Measurements from ENCODE around the gene MAGED4. TPM values are rescaled to one million over a fixed set of nuclear protein-coding genes. Genes with fewer than 3 reads are reported as not detected.
"Not testable (repeated sequence)": the region's sequence is repeated elsewhere in the genome, so short reads cannot be mapped to it uniquely, and the experiment has no call there.

Gene MAGED4, protein sequence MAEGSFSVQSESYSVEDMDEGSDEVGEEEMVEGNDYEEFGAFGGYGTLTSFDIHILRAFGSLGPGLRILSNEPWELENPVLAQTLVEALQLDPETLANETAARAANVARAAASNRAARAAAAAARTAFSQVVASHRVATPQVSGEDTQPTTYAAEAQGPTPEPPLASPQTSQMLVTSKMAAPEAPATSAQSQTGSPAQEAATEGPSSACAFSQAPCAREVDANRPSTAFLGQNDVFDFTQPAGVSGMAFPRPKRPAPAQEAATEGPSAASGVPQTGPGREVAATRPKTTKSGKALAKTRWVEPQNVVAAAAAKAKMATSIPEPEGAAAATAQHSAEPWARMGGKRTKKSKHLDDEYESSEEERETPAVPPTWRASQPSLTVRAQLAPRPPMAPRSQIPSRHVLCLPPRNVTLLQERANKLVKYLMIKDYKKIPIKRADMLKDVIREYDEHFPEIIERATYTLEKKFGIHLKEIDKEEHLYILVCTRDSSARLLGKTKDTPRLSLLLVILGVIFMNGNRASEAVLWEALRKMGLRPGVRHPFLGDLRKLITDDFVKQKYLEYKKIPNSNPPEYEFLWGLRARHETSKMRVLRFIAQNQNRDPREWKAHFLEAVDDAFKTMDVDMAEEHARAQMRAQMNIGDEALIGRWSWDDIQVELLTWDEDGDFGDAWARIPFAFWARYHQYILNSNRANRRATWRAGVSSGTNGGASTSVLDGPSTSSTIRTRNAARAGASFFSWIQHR
- 1.3 and 2.8 TPM in 2 replicates for total RNA-seq (2014; rRNA removed; shearing (Covaris generic))
- 2.3 and 3.1 TPM in 2 replicates for polyA plus RNA-seq (2015; cell fraction: cytosol; rRNA removed)
- polyA plus RNA-seq (2015; cell fraction: nucleus; rRNA removed) = 11.2 and 13.3 TPM in 2 replicates

DNA sequence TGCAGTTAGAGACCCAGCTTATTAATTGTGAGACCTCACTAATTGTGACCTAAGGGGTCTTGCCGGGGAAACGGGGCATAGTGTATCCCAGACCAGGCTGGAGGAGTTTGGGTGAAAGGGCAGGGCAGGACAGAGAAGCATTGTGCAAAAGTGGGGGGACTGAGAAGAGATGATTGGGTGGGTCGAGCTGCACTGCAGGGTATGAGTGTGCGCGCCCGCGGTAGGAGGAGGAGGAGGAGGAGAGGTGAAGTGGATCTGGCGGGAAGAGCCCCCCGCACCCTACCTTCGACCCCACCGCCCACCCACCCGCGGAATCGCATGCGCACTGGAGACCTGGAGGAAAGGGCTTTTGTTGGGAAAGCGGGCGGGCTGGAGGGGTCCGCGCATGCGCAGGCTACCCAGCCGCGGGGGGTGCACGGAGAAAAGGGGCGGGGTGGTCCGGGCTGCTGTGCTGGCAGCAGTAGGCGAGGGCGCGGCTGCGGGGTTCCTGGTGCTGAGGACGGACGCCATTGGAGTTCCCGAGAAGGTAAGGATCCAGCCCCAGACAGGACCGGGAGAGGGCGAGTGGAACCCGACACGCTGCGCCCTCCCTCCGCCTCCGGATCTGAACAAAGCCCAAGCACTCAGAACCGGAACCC lies at the start of gene MAGED4:
Gene MAGED4 (plus strand): TSS at position 449 of the 638 bp plus-strand sequence. CDS start 1,035 bp downstream, outside the sequence.
- not testable (repeated sequence) for DNase-seq (ENCODE audit: low read depth)

DNA sequence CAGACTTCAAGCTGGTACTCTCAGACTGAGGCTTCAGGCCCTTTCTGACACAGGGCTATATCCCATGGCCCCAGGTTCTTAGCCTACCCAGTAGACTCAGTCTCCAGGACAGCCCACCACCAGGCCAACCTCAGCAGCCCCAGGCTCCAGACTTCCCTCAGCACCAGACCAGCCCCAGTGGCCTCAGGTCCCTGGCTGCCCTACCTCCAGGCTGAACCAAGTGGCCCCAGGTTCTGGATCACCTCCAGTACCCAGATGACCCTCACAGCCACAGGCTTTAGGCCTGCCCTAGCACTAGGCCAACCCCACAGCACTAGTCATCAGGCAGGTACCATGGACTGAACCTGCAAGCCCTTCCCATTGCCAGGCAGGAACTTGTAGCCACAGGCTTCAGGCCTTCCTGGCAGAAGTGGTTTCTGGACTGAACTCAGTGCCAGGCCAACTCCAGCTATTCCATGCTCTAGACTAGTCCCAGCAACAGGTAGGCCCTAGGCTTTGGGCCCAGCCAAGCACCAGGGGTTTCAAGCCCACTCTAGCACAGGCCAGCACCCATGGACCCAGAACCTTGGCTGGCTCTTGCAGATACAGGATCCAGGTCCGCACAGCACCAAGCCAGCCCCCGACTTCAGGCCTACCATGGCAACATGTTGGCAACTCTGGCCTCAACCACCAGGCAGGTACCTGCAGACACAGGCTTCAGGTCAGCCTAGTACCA lies 45.7 kb upstream of the MAGED4 start:
- DNase-seq (ENCODE audit: low read depth) = no peak

DNA sequence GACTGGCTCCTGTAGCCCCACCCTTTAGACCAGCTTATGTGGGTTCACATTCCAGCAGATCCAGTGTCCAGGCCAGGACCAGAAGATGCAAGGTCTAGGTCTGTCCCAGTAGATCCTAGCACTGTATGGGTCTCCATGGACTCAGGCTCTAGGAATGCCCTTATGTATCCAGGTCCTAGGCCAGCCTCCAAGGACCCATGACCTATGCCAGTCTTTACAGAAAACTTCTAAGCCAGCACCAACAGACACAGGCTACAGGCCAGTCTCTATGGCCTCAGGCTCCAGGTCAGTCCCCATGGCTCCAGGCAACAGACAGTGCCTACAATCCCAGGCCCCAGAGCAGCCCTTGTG lies 45.2 kb upstream of the MAGED4 start:
- DNase-seq (ENCODE audit: low read depth) = no peak

DNA sequence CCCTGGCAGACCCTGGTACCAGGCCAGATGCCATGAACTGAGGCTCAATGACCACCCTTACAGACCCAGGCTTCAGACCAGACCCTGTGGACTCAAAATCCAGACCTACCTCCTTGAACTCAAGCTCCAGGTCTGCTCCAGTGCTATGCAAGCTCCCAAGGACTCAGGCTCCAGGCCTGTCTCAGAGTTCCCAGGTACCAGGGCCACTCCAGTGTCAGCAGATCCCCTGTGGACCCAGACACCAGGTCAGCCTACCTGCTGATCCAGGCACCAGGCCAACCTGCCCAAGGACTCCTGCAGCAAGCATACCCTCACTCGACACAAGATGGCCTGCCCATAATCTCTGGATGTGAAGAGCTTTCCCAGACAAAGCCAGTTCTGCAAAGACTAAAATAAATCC lies 44.7 kb upstream of the MAGED4 start:
- DNase-seq (ENCODE audit: low read depth) = no peak

DNA sequence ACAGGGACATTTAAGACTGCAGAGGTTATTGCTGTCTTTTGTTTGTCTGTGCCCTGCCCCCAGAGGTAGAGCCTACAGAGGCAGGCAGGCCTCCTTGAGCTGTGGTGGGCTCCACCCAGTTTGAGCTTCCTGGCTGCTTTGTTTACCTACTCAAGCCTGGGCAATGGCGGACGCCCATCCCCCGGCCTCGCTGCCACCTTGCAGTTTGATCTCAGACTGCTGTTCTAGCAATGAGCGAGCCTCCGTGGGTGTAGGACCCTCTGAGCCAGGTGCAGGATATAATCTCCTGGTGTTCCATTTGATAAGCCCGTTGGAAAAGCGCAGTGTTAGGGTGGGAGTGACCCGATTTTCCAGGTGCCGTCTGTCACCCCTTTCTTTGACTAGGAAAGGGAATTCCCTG lies 34.0 kb upstream of the MAGED4 start:
- DNase-seq (ENCODE audit: low read depth) = not testable (repeated sequence)

DNA sequence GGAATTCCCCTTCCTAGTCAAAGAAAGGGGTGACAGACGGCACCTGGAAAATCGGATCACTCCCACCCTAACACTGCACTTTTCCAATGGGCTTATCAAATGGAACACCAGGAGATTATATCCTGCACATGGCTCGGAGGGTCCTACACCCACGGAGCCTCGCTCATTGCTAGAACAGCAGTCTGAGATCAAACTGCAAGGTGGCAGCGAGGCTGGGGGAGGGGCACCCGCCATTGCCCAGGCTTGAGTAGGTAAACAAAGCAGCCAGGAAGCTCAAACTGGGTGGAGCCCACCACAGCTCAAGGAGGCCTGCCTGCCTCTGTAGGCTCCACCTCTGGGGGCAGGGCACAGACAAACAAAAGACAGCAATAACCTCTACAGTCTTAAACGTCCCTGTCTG lies 24.5 kb upstream of the MAGED4 start:
- not testable (repeated sequence) for DNase-seq (ENCODE audit: low read depth)

DNA sequence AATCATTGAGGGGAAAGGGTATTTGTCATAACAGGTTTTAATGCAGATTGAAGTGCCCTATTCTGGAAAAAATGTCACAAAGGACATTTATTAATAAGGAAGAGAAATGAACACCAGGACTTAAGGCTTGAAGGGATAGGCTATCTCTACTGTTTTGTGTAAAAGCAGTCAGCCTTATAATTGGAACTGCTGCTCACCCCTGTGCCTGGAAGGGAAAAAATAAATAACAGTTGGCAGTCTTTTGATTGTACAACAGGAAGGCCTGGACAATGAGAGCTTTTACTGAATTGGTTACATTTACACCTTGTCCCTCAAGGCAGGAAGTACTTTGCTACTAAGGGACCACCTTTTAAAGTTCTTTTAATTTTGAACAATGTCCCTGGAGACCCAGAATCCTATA lies 17.8 kb upstream of the MAGED4 start:
- DNase-seq (ENCODE audit: low read depth) = no peak

DNA sequence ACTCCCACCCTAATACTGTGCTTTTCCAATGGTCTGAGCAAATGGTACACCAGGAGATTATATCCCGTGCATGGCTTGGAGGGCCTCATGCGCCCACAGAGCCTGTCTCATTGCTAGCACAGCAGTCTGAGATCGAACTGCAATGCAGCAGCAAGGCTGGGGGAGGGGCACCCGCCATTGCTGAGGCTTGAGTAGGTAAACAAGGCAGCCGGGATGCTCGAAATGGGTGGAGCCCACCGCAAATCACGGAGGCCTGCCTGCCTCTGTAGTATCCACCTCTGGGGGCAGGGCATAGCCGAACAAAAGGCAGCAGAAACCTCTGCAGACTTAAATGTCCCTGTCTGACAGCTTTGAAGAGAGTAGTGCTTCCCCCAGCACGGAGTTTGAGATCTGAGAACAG lies 13.6 kb upstream of the MAGED4 start:
- DNase-seq (ENCODE audit: low read depth) = not testable (repeated sequence)

DNA sequence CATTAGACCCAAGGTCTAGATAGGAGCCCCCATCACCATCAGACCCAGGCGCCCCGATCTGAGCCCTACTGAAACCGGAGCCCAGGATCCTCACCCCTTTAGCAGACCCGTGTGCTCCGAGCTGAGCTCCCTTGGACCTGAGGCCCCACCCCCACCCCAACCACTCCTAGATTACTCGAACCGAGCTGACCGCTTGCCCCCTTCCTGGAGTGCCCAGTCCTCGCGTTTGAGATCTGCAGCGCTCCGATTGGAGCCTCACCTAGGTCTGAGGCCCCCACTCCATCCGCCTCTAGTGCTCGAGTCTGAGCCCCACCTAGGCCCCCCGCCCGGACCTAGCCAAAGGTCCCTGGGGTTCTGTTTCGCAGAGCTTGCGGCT lies 378 bp downstream of the MAGED4 start:
- DNase-seq (ENCODE audit: low read depth) = not testable (repeated sequence)

DNA sequence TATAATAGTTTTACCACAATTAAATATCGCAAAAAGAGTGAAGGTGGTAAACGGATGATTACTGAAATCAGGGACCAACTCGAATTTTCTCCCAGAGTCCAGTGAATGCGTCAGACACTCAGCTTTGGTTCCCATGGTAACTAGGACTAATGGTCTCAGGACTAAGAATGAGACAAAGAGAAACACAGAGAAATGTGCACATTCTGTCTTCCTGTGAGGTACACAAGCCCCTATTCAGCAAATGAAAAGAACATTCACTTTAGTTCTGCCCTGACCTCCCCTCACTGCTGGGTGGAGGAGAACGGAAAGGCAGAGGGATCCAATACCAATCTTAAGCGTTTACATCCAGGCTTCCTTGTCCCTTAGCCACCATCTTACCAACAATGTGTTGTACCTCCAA lies 26.7 kb downstream of the MAGED4 start:
- not testable (repeated sequence) for DNase-seq (ENCODE audit: low read depth)

DNA sequence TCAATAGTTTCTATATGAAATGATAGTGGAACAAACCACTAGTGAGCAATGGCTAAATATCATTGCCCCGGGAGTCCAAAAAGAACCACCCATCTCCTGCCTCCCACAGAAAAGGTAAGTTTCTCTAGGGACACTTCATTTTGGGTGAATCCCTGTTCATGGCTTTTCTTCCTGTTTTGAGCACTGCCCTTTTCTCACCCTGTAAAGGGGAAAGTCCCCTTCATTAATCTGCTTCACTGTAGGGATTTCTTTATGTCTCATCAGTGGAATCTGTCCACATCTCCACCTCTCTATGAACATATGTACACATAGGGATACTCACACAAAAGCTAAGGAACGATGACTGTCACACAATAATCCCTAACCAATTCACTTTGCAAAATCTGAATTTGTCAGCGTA lies 28.6 kb downstream of the MAGED4 start:
- no peak for DNase-seq (ENCODE audit: low read depth)

DNA sequence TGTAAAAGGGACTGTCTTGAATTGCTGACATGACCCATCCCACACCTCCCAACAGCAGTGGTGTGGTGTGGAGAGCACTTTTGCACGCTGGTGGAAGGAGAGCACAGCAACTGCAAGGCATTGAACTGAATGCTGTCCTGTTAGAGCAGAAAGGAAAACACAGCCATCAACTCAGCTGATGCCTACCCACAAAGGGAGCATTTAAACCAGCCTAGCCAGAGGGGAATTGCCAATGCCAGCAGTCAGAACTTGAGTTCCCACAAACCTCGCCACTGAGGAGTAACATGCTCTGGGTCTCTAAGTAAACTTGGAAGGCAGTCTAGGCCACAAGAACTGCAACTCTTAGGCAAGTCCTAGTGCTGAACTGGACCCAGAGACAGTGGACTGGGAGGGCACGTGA lies 31.9 kb downstream of the MAGED4 start:
- DNase-seq (ENCODE audit: low read depth) = no peak

DNA sequence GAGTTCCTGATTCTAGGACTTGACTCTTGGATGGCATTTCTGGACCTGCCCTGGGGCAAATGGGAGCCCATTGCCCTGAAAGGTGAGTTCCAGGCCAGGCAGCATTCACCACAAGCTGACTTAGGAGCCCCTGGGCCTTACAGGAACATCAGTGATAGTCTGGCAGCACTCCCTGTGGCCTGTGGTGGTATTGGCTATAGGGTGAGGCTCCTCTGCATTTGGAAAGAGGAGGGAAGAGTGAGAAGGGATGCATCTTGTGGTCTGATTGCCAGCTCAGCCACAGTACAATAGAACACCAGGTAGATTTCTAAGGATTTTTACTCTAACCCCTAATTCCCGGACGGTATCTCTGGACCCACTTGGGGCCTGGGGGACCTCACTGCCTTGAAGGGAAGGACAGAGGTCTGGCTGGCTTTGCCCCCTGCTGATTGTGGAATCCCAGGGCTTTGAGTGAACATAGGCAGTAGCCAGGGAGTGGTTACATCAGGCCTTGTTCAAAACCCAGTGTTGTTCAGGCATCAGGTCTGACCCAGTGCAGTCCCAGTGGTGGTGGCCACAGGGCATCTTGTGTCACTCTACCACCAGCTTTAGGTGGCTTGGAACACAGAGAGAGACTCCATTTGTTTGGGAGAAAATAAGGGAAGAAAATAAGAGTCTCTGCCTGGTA lies 32.9 kb downstream of the MAGED4 start:
- no peak for DNase-seq (ENCODE audit: low read depth)

DNA sequence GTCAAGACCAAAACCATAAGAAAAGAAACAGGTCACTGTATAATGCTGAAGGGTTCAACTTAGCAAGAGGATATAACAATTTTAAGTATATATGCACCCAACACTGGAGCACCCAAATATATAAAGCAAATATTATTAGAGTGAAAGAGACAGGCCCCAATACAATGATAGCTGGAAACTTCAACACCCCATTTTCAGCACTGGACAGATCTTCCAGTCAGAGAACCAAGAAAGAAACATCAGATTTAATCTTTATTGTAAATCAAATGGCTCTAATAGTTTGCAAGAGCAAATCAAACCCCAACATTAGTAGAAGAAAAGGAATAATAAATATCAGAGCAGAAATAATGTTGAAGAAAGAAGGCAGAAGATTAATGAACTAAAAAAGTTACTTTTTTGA lies 36.2 kb downstream of the MAGED4 start:
- no peak for DNase-seq (ENCODE audit: low read depth)

Small RNA genes lying within 50 kb of the gene (small RNA-seq; reads per million reads assigned to genes)
- gene SNORA11D = not detected

Other genes starting within 250 kb of the MAGED4 start
- gene MAGED4B, start 115.7 kb upstream of the MAGED4 start, total RNA-seq (2014; rRNA removed; shearing (Covaris generic)) = 1.9 and 5.3 TPM in 2 replicates
- 0.61 TPM in 1 of 2 replicates, not detected in the other for gene XAGE2, start 184.1 kb downstream of the MAGED4 start, total RNA-seq (2014; rRNA removed; shearing (Covaris generic))